Measurements from ENCODE around the gene GPR137. TPM values are rescaled to one million over a fixed set of nuclear protein-coding genes. Genes with fewer than 3 reads are reported as not detected.
A peak's percentile ranks its signal among the peaks of the same experiment; 100 is the strongest.

The GPR137 gene
- total and polyA plus RNA-seq, 10 of the 15 experiments (the other 5 are each of a cell fraction or from before 2014, with no cell fraction given), result 0.37 to 29.2 (median 13.8) TPM

GRCh38 chr11:64330888-64331287, 45.2 kb downstream of the GPR137 start:
- TF ChIP-seq, protein P1, sequence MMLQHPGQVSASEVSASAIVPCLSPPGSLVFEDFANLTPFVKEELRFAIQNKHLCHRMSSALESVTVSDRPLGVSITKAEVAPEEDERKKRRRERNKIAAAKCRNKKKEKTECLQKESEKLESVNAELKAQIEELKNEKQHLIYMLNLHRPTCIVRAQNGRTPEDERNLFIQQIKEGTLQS (IDR thresholded peaks at IDR 0.05; ENCODE audit: borderline replicate concordance, extremely low read depth, low read depth, low read length), result no peak
- ChIA-PET SMC1A (ENCODE audit: uncharacterized antibody, unreplicated experiment) (interaction anchor here (0.8 to 6.4 kb wide), 9 partner anchors 8 to 125 kb away, joined by 3 to 71 read pairs (median 5); partner anchors contain the start of genes ESRRA, FERMT3, PRDX5 and TRMT112), POLR2A (interaction anchor here (0.6 to 2.7 kb wide), 9 partner anchors 9 to 124 kb away, joined by 3 to 27 read pairs (median 5); partner anchors contain the start of genes CCDC88B, ESRRA, FERMT3 and FKBP2), CTCF (interaction anchor here (0.6 to 14.7 kb wide), 19 partner anchors 8 to 344 kb away, joined by 3 to 228 read pairs (median 8); partner anchors contain the start of genes CCDC88B, ESRRA, FERMT3 and PRDX5), RAD21 (ENCODE audit: unreplicated experiment) (interaction anchor here (0.7 to 4.2 kb wide), 13 partner anchors 8 to 125 kb away, joined by 3 to 86 read pairs (median 6); partner anchors contain the start of genes CCDC88B, ESRRA, FERMT3 and PRDX5)
- WGBS (ENCODE audit: insufficient coverage, insufficient replicate concordance, low lambda C conversion rate, missing lambda C conversion rate), result 95% methylated on average over 11 of the region's 11 CpGs
- ATAC-seq (no peak), FAIRE-seq (no peak), DNase-seq (ENCODE audit: low read depth, low spot score) (no peak)
- intact Hi-C loops (cut with micrococcal nuclease; ENCODE audit: unreplicated experiment) (loop anchor here (1.0 kb wide), 2 partner anchors 13 to 25 kb away; partner anchors contain the start of gene PRDX5), in situ Hi-C loops (cut with MboI) (no loop called here)
- Histone ChIP-seq H3K27me3 (replicated peaks in 1 of 2; ENCODE audit: control insufficient read depth in 2 of 2, insufficient read depth in 2 of 2, low read length in 1 of 2) (no peaks in the 10 kb centered on the region), H3K9me3 (replicated peaks; ENCODE audit: control insufficient read depth, insufficient read depth, low read length) (no peaks in the 10 kb centered on the region; the same call in 2 of the 3 replicates), H3K4me3 (no peak overlapping the region), H3K4me2 (ENCODE audit: control insufficient read depth, insufficient read depth) (no peak overlapping the region), H3K79me2 (ENCODE audit: control insufficient read depth, insufficient read depth, low read length) (no peaks in the 10 kb centered on the region), H3K9ac (ENCODE audit: control insufficient read depth, insufficient read depth, low read length) (no peak overlapping the region), H3K4me1 (ENCODE audit: control insufficient read depth, insufficient read depth, low read length) (peaks cover 21% of the 10 kb centered on the region), H3K36me3 (ENCODE audit: control insufficient read depth in 2 of 2, insufficient read depth in 2 of 2, low read length in 1 of 2) (no peaks in the 10 kb centered on the region), H2AFZ (ENCODE audit: control insufficient read depth, low read depth, low read length) (no peak overlapping the region), H3K27ac (ENCODE audit: control insufficient read depth, insufficient read depth) (no peak overlapping the region), H4K20me1 (ENCODE audit: control insufficient read depth, insufficient read depth) (no peaks in the 10 kb centered on the region)
- BruUV-seq (replicated peaks), result no TSS peak

- POLR2A ChIA-PET, result interaction anchor here (0.9 to 2.7 kb wide), 10 partner anchors 8 to 125 kb away, joined by 3 to 27 read pairs (median 4); partner anchors contain the start of genes CCDC88B, ESRRA, FERMT3 and FKBP2
- Histone ChIP-seq H3K9me3 (replicated peaks; ENCODE audit: control insufficient read depth, insufficient read depth, low read length) (no peaks in the 10 kb centered on the region; the same call in 2 of the 3 replicates), H3K9ac (ENCODE audit: control insufficient read depth, insufficient read depth, low read length) (peak overlapping the region; percentile 26), H3K4me2 (ENCODE audit: control insufficient read depth, insufficient read depth) (peak overlapping the region; percentile 19), H3K79me2 (ENCODE audit: control insufficient read depth, insufficient read depth, low read length) (no peaks in the 10 kb centered on the region), H3K27ac (ENCODE audit: control insufficient read depth, insufficient read depth) (peak overlapping the region; percentile 52), H3K4me3 (no peak overlapping the region), H3K36me3 (ENCODE audit: control insufficient read depth in 2 of 2, insufficient read depth in 2 of 2, low read length in 1 of 2) (no peaks in the 10 kb centered on the region), H3K27me3 (replicated peaks in 1 of 2; ENCODE audit: control insufficient read depth in 2 of 2, insufficient read depth in 2 of 2, low read length in 1 of 2) (no peaks in the 10 kb centered on the region), H4K20me1 (ENCODE audit: control insufficient read depth, insufficient read depth) (no peaks in the 10 kb centered on the region), H2AFZ (ENCODE audit: control insufficient read depth, low read depth, low read length) (peak overlapping the region; percentile 74), H3K4me1 (ENCODE audit: control insufficient read depth, insufficient read depth, low read length) (peaks cover 21% of the 10 kb centered on the region)
- 2% methylated on average over 20 of the region's 20 CpGs for WGBS (ENCODE audit: insufficient coverage, insufficient replicate concordance, low lambda C conversion rate, missing lambda C conversion rate)
- DNase-seq (ENCODE audit: low read depth, low spot score) (peak; percentile 80), ATAC-seq (peak; percentile 80), FAIRE-seq (peak; percentile 93)
- RAD21 ChIA-PET (ENCODE audit: unreplicated experiment), result interaction anchor here (0.5 to 4.2 kb wide), 16 partner anchors 8 to 514 kb away, joined by 3 to 86 read pairs (median 4); partner anchors contain the start of genes CCDC88B, ESRRA, FERMT3 and PRDX5
- intact Hi-C loops (cut with micrococcal nuclease; ENCODE audit: unreplicated experiment) (loop anchor here (1.0 kb wide), 2 partner anchors 13 to 25 kb away; partner anchors contain the start of gene PRDX5), in situ Hi-C loops (cut with MboI) (no loop called here)
- SMC1A ChIA-PET (ENCODE audit: uncharacterized antibody, unreplicated experiment), result interaction anchor here (0.6 to 6.4 kb wide), 16 partner anchors 9 to 1773 kb away, joined by 3 to 71 read pairs (median 4); partner anchors contain the start of genes CATSPERZ, CCDC88B, ESRRA and FERMT3
- CTCF ChIA-PET, result interaction anchor here (0.6 to 14.7 kb wide), 24 partner anchors 9 to 343 kb away, joined by 3 to 228 read pairs (median 5); partner anchors contain the start of genes CCDC88B, ESRRA, FERMT3 and PRDX5
- BruUV-seq (replicated peaks), result no TSS peak
- TF ChIP-seq RELA (IDR thresholded peaks at IDR 0.05; ENCODE audit: borderline replicate concordance, partially characterized antibody) (no peak), DPF2 (IDR thresholded peaks at IDR 0.05) (peak; percentile 89), YY1 (IDR thresholded peaks at IDR 0.05; ENCODE audit: low read depth, low read length) (peak; percentile 74), SREBF1 (IDR thresholded peaks at IDR 0.05; ENCODE audit: low read length) (no peak), BCL11A (IDR thresholded peaks at IDR 0.05; ENCODE audit: low read depth, low read length) (peak; percentile 35; the same call in 1 of the 2 replicates), LARP7 (IDR thresholded peaks at IDR 0.05) (peak; percentile 47; the same call in 1 of the 2 replicates), MEF2B (IDR thresholded peaks at IDR 0.05; ENCODE audit: partially characterized antibody, poor library complexity, severe bottlenecking) (peak; percentile 46)
- TF ChIP-seq, protein P2, sequence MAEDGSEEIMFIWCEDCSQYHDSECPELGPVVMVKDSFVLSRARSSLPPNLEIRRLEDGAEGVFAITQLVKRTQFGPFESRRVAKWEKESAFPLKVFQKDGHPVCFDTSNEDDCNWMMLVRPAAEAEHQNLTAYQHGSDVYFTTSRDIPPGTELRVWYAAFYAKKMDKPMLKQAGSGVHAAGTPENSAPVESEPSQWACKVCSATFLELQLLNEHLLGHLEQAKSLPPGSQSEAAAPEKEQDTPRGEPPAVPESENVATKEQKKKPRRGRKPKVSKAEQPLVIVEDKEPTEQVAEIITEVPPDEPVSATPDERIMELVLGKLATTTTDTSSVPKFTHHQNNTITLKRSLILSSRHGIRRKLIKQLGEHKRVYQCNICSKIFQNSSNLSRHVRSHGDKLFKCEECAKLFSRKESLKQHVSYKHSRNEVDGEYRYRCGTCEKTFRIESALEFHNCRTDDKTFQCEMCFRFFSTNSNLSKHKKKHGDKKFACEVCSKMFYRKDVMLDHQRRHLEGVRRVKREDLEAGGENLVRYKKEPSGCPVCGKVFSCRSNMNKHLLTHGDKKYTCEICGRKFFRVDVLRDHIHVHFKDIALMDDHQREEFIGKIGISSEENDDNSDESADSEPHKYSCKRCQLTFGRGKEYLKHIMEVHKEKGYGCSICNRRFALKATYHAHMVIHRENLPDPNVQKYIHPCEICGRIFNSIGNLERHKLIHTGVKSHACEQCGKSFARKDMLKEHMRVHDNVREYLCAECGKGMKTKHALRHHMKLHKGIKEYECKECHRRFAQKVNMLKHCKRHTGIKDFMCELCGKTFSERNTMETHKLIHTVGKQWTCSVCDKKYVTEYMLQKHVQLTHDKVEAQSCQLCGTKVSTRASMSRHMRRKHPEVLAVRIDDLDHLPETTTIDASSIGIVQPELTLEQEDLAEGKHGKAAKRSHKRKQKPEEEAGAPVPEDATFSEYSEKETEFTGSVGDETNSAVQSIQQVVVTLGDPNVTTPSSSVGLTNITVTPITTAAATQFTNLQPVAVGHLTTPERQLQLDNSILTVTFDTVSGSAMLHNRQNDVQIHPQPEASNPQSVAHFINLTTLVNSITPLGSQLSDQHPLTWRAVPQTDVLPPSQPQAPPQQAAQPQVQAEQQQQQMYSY (CRISPR knock-in tag; IDR thresholded peaks at IDR 0.05), result no peak
Measured at GRCh38 chr11:64331569-64332371, 46.1 kb downstream of the GPR137 start.
